ENCODE measurements around the gene CSRNP3. TPM values are rescaled to one million over a fixed set of nuclear protein-coding genes. Genes with fewer than 3 reads are reported as not detected.

The CSRNP3 gene
- polyA plus RNA-seq, 2 of the 4 experiments (the other 2 are of a cell fraction): 0.05 to 0.25 TPM

GRCh38 chr2:165596788-165597187 lies 127.3 kb downstream of the CSRNP3 start:
- no peak for FAIRE-seq
- no peak for ATAC-seq
- no peaks in the 10 kb centered on the region; the same call in 2 of the 3 replicates for H3K9me3 ChIP-seq
- no peak overlapping the region for H3K4me2 ChIP-seq
- ChIA-PET POLR2A (no interaction called here), CTCF (no interaction called here)
- DNase-seq (ENCODE audit: low read depth in 1 of 2, low spot score in 1 of 2): no peak
- H3K4me1 ChIP-seq: no peaks in the 10 kb centered on the region
- TF ChIP-seq EHF (CRISPR knock-in tag; IDR thresholded peaks at IDR 0.05): no peak
- no peak for TF ChIP-seq NPAS2 (CRISPR knock-in tag; IDR thresholded peaks at IDR 0.05; ENCODE audit: borderline replicate concordance)
- TF ChIP-seq ELK1 (IDR thresholded peaks at IDR 0.05; ENCODE audit: low read depth, low read length): no peak
- no peak for TF ChIP-seq FOSB (CRISPR knock-in tag; IDR thresholded peaks at IDR 0.05)
- no peak for TF ChIP-seq RFX5 (IDR thresholded peaks at IDR 0.05)
- TF ChIP-seq ZFP36 (IDR thresholded peaks at IDR 0.05; ENCODE audit: borderline replicate concordance, partially characterized antibody): no peak
- TF ChIP-seq FOXS1 (CRISPR knock-in tag; IDR thresholded peaks at IDR 0.05): no peak
- TF ChIP-seq RAD21 (conservative IDR thresholded peaks at IDR 0.05 in 1 of 2, IDR thresholded peaks at IDR 0.05 in 1 of 2): no peak
- TF ChIP-seq ATOH8 (CRISPR knock-in tag; IDR thresholded peaks at IDR 0.05; ENCODE audit: low read depth): no peak
- 47% methylated on average over 3 of the region's 3 CpGs for WGBS (ENCODE audit: missing lambda C conversion rate)
- H3K4me3 ChIP-seq: no peak overlapping the region
- H3K27ac ChIP-seq: no peak overlapping the region

GRCh38 chr2:165601065-165601830 lies 131.8 kb downstream of the CSRNP3 start:
- Histone ChIP-seq H3K4me1 (peaks cover 4% of the 10 kb centered on the region; the same call in 1 of the 3 replicates), H3K9me3 (no peaks in the 10 kb centered on the region), H3K27ac (no peak overlapping the region), H3K4me2 (no peak overlapping the region), H3K4me3 (no peak overlapping the region)
- no peak for ATAC-seq
- TF ChIP-seq ZSCAN20 (CRISPR knock-in tag; IDR thresholded peaks at IDR 0.05): no peak
- TF ChIP-seq POLR2A (IDR thresholded peaks at IDR 0.05; ENCODE audit: low read length): no peak
- TF ChIP-seq TP53 (CRISPR knock-in tag; IDR thresholded peaks at IDR 0.05): no peak
- TF ChIP-seq NFE2L2 (conservative IDR thresholded peaks at IDR 0.05; ENCODE audit: low read length): no peak
- TF ChIP-seq RARB (CRISPR knock-in tag; IDR thresholded peaks at IDR 0.05): no peak
- ChIA-PET POLR2A (no interaction called here), CTCF (no interaction called here)
- no peak for DNase-seq (ENCODE audit: low read depth in 1 of 2, low spot score in 1 of 2)
- 29% methylated on average over 1 of the region's 1 CpG for WGBS (ENCODE audit: missing lambda C conversion rate)
- no peak for FAIRE-seq

GRCh38 chr2:165601928-165602521 lies 132.5 kb downstream of the CSRNP3 start:
- ATAC-seq (no peak), DNase-seq (ENCODE audit: low read depth in 1 of 2, low spot score in 1 of 2) (peak in 1 of 2 experiments; percentile 13), FAIRE-seq (no peak)
- no peak overlapping the region for H3K4me3 ChIP-seq
- no peak overlapping the region for H3K27ac ChIP-seq
- WGBS (ENCODE audit: missing lambda C conversion rate): 12% methylated on average over 3 of the region's 3 CpGs
- no peaks in the 10 kb centered on the region for H3K9me3 ChIP-seq
- POLR2A ChIA-PET: no interaction called here
- TF ChIP-seq RCOR1 (IDR thresholded peaks at IDR 0.05; ENCODE audit: low read depth, low read length) (no peak), CEBPB (IDR thresholded peaks at IDR 0.05) (peak; percentile 54 to 60; a peak in 3 of 4 replicates)
- H3K4me1 ChIP-seq: peaks cover 4% of the 10 kb centered on the region; the same call in 1 of the 3 replicates
- no peak overlapping the region for H3K4me2 ChIP-seq
- CTCF ChIA-PET: no interaction called here

- no peak for FAIRE-seq
- ChIA-PET CTCF (interaction anchor here (0.6 kb wide), 1 partner anchor 21 kb away, joined by 4 read pairs; no protein-coding TSS in a partner anchor), POLR2A (no interaction called here)
- Histone ChIP-seq H3K4me2 (no peak overlapping the region), H3K4me1 (no peaks in the 10 kb centered on the region), H3K27ac (no peak overlapping the region), H3K9me3 (no peaks in the 10 kb centered on the region), H3K4me3 (no peak overlapping the region)
- no peak for ATAC-seq
- DNase-seq (ENCODE audit: low read depth in 1 of 2, low spot score in 1 of 2): no peak
- WGBS (ENCODE audit: missing lambda C conversion rate): 19% methylated on average over 6 of the region's 6 CpGs
- TF ChIP-seq FOXS1 (CRISPR knock-in tag; IDR thresholded peaks at IDR 0.05) (no peak), SREBF2 (IDR thresholded peaks at IDR 0.05) (no peak), FOSL2 (IDR thresholded peaks at IDR 0.05) (no peak), FOSL2 (CRISPR knock-in tag; IDR thresholded peaks at IDR 0.05) (no peak), HES2 (IDR thresholded peaks at IDR 0.05) (no peak), NPAS2 (CRISPR knock-in tag; IDR thresholded peaks at IDR 0.05; ENCODE audit: borderline replicate concordance) (no peak), BCL3 (IDR thresholded peaks at IDR 0.05) (no peak), CHD4 (IDR thresholded peaks at IDR 0.05; ENCODE audit: borderline replicate concordance) (no peak), PHF8 (IDR thresholded peaks at IDR 0.05; ENCODE audit: borderline replicate concordance, low read depth) (no peak), HOXB5 (CRISPR knock-in tag; IDR thresholded peaks at IDR 0.05) (no peak), ZFP36 (IDR thresholded peaks at IDR 0.05; ENCODE audit: borderline replicate concordance, partially characterized antibody) (no peak), HOXB13 (CRISPR knock-in tag; IDR thresholded peaks at IDR 0.05; ENCODE audit: low read depth) (no peak), CEBPB (IDR thresholded peaks at IDR 0.05) (no peak), HDAC2 (IDR thresholded peaks at IDR 0.05) (no peak), E2F6 (IDR thresholded peaks at IDR 0.05; ENCODE audit: borderline replicate concordance, low read depth) (no peak)
Observed at GRCh38 chr2:165609672-165610071, 140.2 kb downstream of the CSRNP3 start.
